K562 (cell line): ENCODE measurements around the gene DEF6. TPM values are rescaled to one million over a fixed set of nuclear protein-coding genes. Genes with fewer than 3 reads are reported as not detected.

Experiments used
- FOXA3 ChIP-seq, 2 experiments: fragments of 450-650 bp in 1 of 2; sonication (generic) in 1 of 2; formaldehyde crosslinking; IDR thresholded peaks in 1 of 2; conservative IDR thresholded peaks in 1 of 2; 2 replicates each; pipeline versions ENCODE4 v1.4.0 to v1.8.0; 2020 to 2022; ENCODE audit warnings: mild to moderate bottlenecking in 2 of 2, missing genetic modification reagents in 1 of 2
- MTA2 ChIP-seq: fragments of 450-650 bp; IDR thresholded peaks from 2 replicates; pipeline ENCODE4 v1.6.1; 2016; ENCODE audit warnings: low read depth
- MYNN ChIP-seq, 2 experiments: sonication (generic); formaldehyde crosslinking in 1 of 2; IDR thresholded peaks; 2 replicates each; pipeline versions ENCODE4 v1.5.0 to v1.6.1; 2016 to 2020; ENCODE audit warnings: antibody characterized with exemption in 1 of 2, missing genetic modification reagents in 1 of 2
- POLR2B ChIP-seq: fragments of 450-650 bp; IDR thresholded peaks from 2 replicates; pipeline ENCODE4 v1.6.1; 2018; ENCODE audit warnings: low read depth; ENCODE audit not compliant: partially characterized antibody
- RCOR1 ChIP-seq, 2 experiments: IDR thresholded peaks; 2 replicates each; pipeline ENCODE4 v1.6.1; 2012; ENCODE audit warnings: low read depth in 2 of 2, low read length in 2 of 2, borderline replicate concordance in 1 of 2, improper control_type of control experiment in 1 of 2
- RFX1 ChIP-seq: fragments of 450-650 bp; IDR thresholded peaks from 2 replicates; pipeline ENCODE4 v1.6.1; 2016; ENCODE audit warnings: mild to moderate bottlenecking, moderate library complexity
- SIN3A ChIP-seq, 2 experiments: fragments of 150-350 bp in 1 of 2; IDR thresholded peaks; 2 replicates each; pipeline ENCODE4 v1.6.1; 2011 to 2016; ENCODE audit warnings: borderline replicate concordance in 2 of 2, low read depth in 2 of 2, low read length in 2 of 2, mild to moderate bottlenecking in 2 of 2, moderate library complexity in 2 of 2; ENCODE audit not compliant: control insufficient read depth in 1 of 2
- polyA plus RNA-seq, 8 experiments: library from polyadenylated mRNA; depleted of rRNA in 4 of 8; stranded (reverse) in 5 of 8; unstranded in 3 of 8; fragments of >200 nt; fragmentation: Nextera tagmentation in 2 of 8; fragmentation: Illumina TruSeq in 1 of 8; extraction: Ambion mirVana in 2 of 8; extraction: Trizol in 1 of 8; gene quantifications; 2 replicates each; pipeline versions ENCODE4 v1.2.1 to v1.2.3, GENCODE V29; 2011 to 2014; ENCODE audit warnings: inconsistent platforms in 1 of 8, missing spikeins in 1 of 8
- total RNA-seq, 7 experiments: library from RNA; depleted of rRNA in 6 of 7; stranded (reverse); fragments of >200 nt in 6 of 7; fragmentation: Illumina TruSeq in 2 of 7; extraction: Trizol in 2 of 7; gene quantifications; 2 replicates each; pipeline versions ENCODE4 v1.2.1 to v1.2.3, GENCODE V29; 2011 to 2021; ENCODE audit warnings: low replicate concordance in 1 of 7
- TF ChIP-seq, protein P1 (sequence below): fragments of 450-650 bp; IDR thresholded peaks from 2 replicates; pipeline ENCODE4 v1.6.1; 2016; ENCODE audit warnings: antibody characterized with exemption
- TF ChIP-seq, protein P2 (sequence below): fragments of 250-450 bp; sonication (Bioruptor Pico); IDR thresholded peaks from 2 replicates; pipeline ENCODE4 v1.5.0; 2020; ENCODE audit warnings: mild to moderate bottlenecking
- TF ChIP-seq, protein P3 (sequence below): fragments of 450-650 bp; formaldehyde crosslinking; IDR thresholded peaks from 2 replicates; pipeline ENCODE4 v1.4.0; 2022; ENCODE audit warnings: missing genetic modification characterization
- TF ChIP-seq, protein P4 (sequence below), 2 experiments: fragments of 450-650 bp; IDR thresholded peaks; 2 replicates each; pipeline ENCODE4 v1.6.1; 2018; ENCODE audit warnings: mild to moderate bottlenecking in 2 of 2, low read depth in 1 of 2; ENCODE audit not compliant: partially characterized antibody in 2 of 2
- TF ChIP-seq, protein P5 (sequence below), 2 experiments: fragments of 250-450 bp in 1 of 2; fragments of 450-650 bp in 1 of 2; sonication (Bioruptor Pico) in 1 of 2; IDR thresholded peaks; 2 replicates each; pipeline versions ENCODE4 v1.6.1 to v1.8.0; 2016 to 2021; ENCODE audit warnings: mild to moderate bottlenecking in 2 of 2, moderate library complexity in 2 of 2, missing compliant biosample characterization in 1 of 2, missing genetic modification characterization in 1 of 2

The DEF6 gene
- total and polyA plus RNA-seq, 9 of the 15 experiments (the other 6 are each of a cell fraction or from before 2014, with no cell fraction given): 1.3 to 44.6 (median 22.7) TPM

DNA sequence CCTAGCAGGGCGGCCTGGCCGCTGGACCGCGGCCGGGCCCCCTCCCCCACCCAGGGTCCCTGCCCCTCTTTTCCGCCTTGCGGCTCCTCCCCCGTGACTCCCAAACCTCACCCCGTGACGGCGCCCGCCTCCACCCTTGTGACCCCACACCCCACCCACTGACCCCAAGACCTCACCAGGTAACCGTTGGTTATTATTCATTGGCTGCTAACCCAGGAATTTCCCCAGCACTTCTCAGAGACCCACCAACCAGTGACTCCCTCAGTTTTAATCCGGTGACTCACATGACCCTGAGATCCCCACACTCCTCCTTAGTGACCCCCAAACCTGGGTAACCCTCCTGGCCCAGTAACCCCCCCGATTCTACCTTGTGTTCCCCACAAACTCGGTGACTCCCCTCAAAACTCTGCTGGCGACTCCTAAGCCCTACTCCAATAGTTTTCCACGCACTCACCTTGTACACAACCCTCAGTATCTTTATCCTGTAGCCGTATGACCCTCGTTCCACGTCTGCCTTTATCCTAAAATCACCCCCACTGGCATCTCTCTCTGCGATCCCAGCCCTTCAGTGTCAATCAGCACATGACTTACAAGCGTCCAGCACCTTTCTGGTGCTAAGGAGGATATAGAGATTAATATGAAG, 37.5 kb upstream of the DEF6 start (continued):
- TF ChIP-seq, protein P1, sequence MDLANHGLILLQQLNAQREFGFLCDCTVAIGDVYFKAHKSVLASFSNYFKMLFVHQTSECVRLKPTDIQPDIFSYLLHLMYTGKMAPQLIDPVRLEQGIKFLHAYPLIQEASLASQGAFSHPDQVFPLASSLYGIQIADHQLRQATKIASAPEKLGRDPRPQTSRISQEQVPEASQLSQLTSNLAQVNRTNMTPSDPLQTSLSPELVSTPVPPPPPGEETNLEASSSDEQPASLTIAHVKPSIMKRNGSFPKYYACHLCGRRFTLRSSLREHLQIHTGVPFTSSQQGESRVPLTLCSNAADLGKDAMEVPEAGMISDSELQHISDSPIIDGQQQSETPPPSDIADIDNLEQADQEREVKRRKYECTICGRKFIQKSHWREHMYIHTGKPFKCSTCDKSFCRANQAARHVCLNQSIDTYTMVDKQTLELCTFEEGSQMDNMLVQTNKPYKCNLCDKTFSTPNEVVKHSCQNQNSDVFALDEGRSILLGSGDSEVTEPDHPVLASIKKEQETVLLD: peak; percentile 78
- TF ChIP-seq, protein P2, sequence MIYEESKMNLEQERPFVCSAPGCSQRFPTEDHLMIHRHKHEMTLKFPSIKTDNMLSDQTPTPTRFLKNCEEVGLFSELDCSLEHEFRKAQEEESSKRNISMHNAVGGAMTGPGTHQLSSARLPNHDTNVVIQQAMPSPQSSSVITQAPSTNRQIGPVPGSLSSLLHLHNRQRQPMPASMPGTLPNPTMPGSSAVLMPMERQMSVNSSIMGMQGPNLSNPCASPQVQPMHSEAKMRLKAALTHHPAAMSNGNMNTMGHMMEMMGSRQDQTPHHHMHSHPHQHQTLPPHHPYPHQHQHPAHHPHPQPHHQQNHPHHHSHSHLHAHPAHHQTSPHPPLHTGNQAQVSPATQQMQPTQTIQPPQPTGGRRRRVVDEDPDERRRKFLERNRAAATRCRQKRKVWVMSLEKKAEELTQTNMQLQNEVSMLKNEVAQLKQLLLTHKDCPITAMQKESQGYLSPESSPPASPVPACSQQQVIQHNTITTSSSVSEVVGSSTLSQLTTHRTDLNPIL (CRISPR knock-in tag): no peak
- TF ChIP-seq RFX1 (no peak), MYNN (IDR thresholded peaks at IDR 0.05) (no peak), MYNN (CRISPR knock-in tag; IDR thresholded peaks at IDR 0.05) (no peak), FOXA3 (CRISPR knock-in tag; conservative IDR thresholded peaks at IDR 0.05 in 1 of 2, IDR thresholded peaks at IDR 0.05 in 1 of 2) (peak in 1 of 2 experiments; percentile 47; a peak in 2 of 4 replicates), RCOR1 (IDR thresholded peaks at IDR 0.05; ENCODE audit: borderline replicate concordance in 1 of 2, low read depth in 2 of 2, low read length in 2 of 2) (peak in 1 of 2 experiments; percentile 2; a peak in 1 of 4 replicates), MTA2 (no peak), POLR2B (peak; percentile 42), SIN3A (IDR thresholded peaks at IDR 0.05; ENCODE audit: borderline replicate concordance in 2 of 2, control insufficient read depth in 1 of 2, low read depth in 2 of 2, low read length in 2 of 2) (no peak)
- TF ChIP-seq, protein P3, sequence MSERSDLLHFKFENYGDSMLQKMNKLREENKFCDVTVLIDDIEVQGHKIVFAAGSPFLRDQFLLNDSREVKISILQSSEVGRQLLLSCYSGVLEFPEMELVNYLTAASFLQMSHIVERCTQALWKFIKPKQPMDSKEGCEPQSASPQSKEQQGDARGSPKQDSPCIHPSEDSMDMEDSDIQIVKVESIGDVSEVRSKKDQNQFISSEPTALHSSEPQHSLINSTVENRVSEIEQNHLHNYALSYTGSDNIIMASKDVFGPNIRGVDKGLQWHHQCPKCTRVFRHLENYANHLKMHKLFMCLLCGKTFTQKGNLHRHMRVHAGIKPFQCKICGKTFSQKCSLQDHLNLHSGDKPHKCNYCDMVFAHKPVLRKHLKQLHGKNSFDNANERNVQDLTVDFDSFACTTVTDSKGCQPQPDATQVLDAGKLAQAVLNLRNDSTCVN (CRISPR knock-in tag): peak; percentile 83
- TF ChIP-seq, protein P4, sequence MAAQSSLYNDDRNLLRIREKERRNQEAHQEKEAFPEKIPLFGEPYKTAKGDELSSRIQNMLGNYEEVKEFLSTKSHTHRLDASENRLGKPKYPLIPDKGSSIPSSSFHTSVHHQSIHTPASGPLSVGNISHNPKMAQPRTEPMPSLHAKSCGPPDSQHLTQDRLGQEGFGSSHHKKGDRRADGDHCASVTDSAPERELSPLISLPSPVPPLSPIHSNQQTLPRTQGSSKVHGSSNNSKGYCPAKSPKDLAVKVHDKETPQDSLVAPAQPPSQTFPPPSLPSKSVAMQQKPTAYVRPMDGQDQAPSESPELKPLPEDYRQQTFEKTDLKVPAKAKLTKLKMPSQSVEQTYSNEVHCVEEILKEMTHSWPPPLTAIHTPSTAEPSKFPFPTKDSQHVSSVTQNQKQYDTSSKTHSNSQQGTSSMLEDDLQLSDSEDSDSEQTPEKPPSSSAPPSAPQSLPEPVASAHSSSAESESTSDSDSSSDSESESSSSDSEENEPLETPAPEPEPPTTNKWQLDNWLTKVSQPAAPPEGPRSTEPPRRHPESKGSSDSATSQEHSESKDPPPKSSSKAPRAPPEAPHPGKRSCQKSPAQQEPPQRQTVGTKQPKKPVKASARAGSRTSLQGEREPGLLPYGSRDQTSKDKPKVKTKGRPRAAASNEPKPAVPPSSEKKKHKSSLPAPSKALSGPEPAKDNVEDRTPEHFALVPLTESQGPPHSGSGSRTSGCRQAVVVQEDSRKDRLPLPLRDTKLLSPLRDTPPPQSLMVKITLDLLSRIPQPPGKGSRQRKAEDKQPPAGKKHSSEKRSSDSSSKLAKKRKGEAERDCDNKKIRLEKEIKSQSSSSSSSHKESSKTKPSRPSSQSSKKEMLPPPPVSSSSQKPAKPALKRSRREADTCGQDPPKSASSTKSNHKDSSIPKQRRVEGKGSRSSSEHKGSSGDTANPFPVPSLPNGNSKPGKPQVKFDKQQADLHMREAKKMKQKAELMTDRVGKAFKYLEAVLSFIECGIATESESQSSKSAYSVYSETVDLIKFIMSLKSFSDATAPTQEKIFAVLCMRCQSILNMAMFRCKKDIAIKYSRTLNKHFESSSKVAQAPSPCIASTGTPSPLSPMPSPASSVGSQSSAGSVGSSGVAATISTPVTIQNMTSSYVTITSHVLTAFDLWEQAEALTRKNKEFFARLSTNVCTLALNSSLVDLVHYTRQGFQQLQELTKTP (IDR thresholded peaks at IDR 0.05; ENCODE audit: low read depth in 1 of 2, partially characterized antibody in 2 of 2): peak; percentile 51 to 68
- TF ChIP-seq, protein P5, sequence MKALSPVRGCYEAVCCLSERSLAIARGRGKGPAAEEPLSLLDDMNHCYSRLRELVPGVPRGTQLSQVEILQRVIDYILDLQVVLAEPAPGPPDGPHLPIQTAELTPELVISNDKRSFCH (CRISPR knock-in tag; IDR thresholded peaks at IDR 0.05): no peak
- TF ChIP-seq, protein P5 (tag; IDR thresholded peaks at IDR 0.05): peak; percentile 23; the same call in 1 of the 2 replicates
